Measurements from ENCODE around the gene ADM2. TPM values are rescaled to one million over a fixed set of nuclear protein-coding genes. Genes with fewer than 3 reads are reported as not detected.

The ADM2 gene
- total RNA-seq, 3 donors from 2014 or later (not counting 1 experiment from before 2014, with no cell fraction given): 0.26 to 2.5 (median 1.5) TPM

DNA sequence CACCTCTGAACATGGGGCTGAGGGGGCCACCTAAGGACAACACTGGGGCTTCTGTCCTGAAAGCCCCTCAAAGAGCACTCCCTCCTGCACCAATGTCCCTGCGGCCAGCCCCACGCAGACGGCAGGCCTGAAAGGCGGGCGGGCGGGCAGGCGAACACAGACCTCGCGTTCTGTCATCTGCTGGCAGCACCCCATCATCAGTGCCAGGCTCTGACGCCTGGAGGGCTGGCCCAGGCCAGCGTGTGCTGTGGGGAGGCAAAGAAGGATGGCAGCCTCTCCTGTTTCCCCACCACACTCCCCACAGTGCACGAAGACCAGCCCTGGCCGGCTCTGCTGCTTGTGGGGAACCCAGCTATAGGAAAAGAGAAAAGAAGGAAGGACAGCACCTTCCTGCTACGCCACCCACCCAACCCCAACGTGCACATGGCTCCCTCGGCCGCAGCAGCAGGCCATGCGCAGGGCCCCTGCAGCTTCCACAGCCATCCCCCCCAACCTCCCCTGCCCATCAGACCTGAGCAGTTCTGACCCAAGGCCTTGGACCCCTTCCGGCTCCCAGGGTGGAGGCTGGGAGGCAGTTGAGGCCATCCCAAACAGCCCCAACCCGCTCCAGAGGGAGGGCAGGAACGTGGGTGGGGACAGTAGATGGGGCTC is 10.0 kb upstream of the ADM2 start:
- DNase-seq: no peak
- H3K4me3 Mint-ChIP-seq: peak overlapping the region; percentile 71
- ATAC-seq: no peak
- Histone ChIP-seq H3K4me3 (ENCODE audit: low read length) (no peak overlapping the region), H3K9me3 (ENCODE audit: control insufficient read depth, insufficient read depth, low read length) (no peaks in the 10 kb centered on the region), H3K4me1 (ENCODE audit: control insufficient read depth, insufficient read depth, low read length) (peaks cover 72% of the 10 kb centered on the region), H3K36me3 (ENCODE audit: control insufficient read depth, insufficient read depth, low read length) (peaks cover 19% of the 10 kb centered on the region), H3K27me3 (ENCODE audit: control insufficient read depth, insufficient read depth, low read length) (no peaks in the 10 kb centered on the region), H3K27ac (ENCODE audit: low read length) (peak overlapping the region; percentile 91)
- peak overlapping the region; percentile 80 to 91 for H3K27ac Mint-ChIP-seq
- H3K4me1 Mint-ChIP-seq: peaks cover 41 to 73% of the 10 kb centered on the region in 2 donors
- no peaks in the 10 kb centered on the region for H3K27me3 Mint-ChIP-seq (ENCODE audit: low read depth in 2 of 2)
- WGBS (ENCODE audit: insufficient coverage): 74% methylated on average over 21 of the region's 21 CpGs
- H3K9me3 Mint-ChIP-seq: no peaks in the 10 kb centered on the region
- intact Hi-C loops (cut with micrococcal nuclease): loop anchor here (5.0 kb wide), 1 partner anchor 36 kb away; the partner anchor contains the start of genes LMF2 and NCAPH2
- H3K36me3 Mint-ChIP-seq: no peaks in the 10 kb centered on the region
- TF ChIP-seq, protein P1, sequence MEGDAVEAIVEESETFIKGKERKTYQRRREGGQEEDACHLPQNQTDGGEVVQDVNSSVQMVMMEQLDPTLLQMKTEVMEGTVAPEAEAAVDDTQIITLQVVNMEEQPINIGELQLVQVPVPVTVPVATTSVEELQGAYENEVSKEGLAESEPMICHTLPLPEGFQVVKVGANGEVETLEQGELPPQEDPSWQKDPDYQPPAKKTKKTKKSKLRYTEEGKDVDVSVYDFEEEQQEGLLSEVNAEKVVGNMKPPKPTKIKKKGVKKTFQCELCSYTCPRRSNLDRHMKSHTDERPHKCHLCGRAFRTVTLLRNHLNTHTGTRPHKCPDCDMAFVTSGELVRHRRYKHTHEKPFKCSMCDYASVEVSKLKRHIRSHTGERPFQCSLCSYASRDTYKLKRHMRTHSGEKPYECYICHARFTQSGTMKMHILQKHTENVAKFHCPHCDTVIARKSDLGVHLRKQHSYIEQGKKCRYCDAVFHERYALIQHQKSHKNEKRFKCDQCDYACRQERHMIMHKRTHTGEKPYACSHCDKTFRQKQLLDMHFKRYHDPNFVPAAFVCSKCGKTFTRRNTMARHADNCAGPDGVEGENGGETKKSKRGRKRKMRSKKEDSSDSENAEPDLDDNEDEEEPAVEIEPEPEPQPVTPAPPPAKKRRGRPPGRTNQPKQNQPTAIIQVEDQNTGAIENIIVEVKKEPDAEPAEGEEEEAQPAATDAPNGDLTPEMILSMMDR (IDR thresholded peaks at IDR 0.05): no peak

DNA sequence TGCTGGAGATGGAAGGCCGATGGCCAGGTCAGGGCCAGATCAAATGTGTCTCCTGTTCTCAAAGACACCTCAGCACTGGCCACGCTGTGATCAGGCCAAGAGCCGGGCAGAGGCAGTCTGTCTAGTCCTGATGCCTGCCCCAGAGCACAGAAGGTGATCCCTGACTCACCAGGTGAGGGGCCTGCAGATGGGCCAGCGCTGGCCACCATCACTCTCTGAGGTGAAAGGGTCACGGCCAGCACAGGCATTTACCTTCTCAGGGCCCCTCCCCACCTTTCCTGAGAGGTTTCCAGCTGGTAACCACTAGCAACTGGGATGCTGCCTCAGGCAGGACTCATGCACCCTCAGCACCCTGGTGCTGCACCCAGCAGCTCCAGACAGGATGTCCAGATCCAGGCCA is 9.4 kb upstream of the ADM2 start:
- peaks cover 13% of the 10 kb centered on the region for H3K36me3 ChIP-seq (ENCODE audit: control insufficient read depth, insufficient read depth, low read length)
- WGBS (ENCODE audit: insufficient coverage): 88% methylated on average over 5 of the region's 5 CpGs
- H3K27ac ChIP-seq (ENCODE audit: low read length): peak overlapping the region; percentile 91
- Mint-ChIP-seq H3K4me1 (peaks cover 37 to 66% of the 10 kb centered on the region in 2 donors), H3K36me3 (no peaks in the 10 kb centered on the region), H3K27ac (no peak overlapping the region), H3K9me3 (no peaks in the 10 kb centered on the region), H3K27me3 (ENCODE audit: low read depth in 2 of 2) (no peaks in the 10 kb centered on the region), H3K4me3 (peak overlapping the region; percentile 53)
- peaks cover 72% of the 10 kb centered on the region for H3K4me1 ChIP-seq (ENCODE audit: control insufficient read depth, insufficient read depth, low read length)
- H3K27me3 ChIP-seq (ENCODE audit: control insufficient read depth, insufficient read depth, low read length): no peaks in the 10 kb centered on the region
- TF ChIP-seq, protein P1 (IDR thresholded peaks at IDR 0.05): no peak
- intact Hi-C loops (cut with micrococcal nuclease): loop anchor here (5.0 kb wide), 1 partner anchor 35 kb away; the partner anchor contains the start of genes LMF2 and NCAPH2
- DNase-seq (no peak), ATAC-seq (no peak)
- H3K9me3 ChIP-seq (ENCODE audit: control insufficient read depth, insufficient read depth, low read length): no peaks in the 10 kb centered on the region
- H3K4me3 ChIP-seq (ENCODE audit: low read length): no peak overlapping the region

DNA sequence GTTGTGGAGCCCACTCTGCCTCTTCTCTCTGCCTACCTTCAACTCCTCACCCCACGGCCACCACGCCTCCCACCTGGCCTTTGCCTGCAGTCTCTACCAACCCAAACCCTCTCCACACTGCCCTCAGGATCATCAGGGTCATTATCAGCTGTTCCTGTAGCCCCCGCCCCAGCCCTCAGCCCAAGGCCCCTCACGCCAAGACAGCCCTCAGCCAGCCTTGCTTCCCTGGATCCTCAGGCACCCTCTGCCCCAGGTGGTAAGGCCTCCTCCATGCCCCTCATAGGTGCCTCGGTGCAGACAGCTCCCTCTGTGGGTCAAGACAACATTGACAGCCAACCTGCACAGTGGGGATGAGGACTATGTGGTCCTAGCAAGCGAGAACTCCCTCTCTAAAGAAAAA is 8.3 kb upstream of the ADM2 start:
- Mint-ChIP-seq H3K4me1 (peaks cover 33 to 67% of the 10 kb centered on the region in 2 donors), H3K36me3 (no peaks in the 10 kb centered on the region), H3K27ac (peak overlapping the region; percentile 79), H3K27me3 (ENCODE audit: low read depth in 2 of 2) (no peaks in the 10 kb centered on the region), H3K4me3 (peak overlapping the region; percentile 97), H3K9me3 (no peaks in the 10 kb centered on the region)
- Histone ChIP-seq H3K4me1 (ENCODE audit: control insufficient read depth, insufficient read depth, low read length) (peaks cover 68% of the 10 kb centered on the region), H3K27ac (ENCODE audit: low read length) (peak overlapping the region; percentile 54), H3K4me3 (ENCODE audit: low read length) (no peak overlapping the region), H3K36me3 (ENCODE audit: control insufficient read depth, insufficient read depth, low read length) (peaks cover 4% of the 10 kb centered on the region), H3K27me3 (ENCODE audit: control insufficient read depth, insufficient read depth, low read length) (no peaks in the 10 kb centered on the region), H3K9me3 (ENCODE audit: control insufficient read depth, insufficient read depth, low read length) (no peaks in the 10 kb centered on the region)
- peak in 1 of 2 donors; percentile 76 for DNase-seq
- intact Hi-C loops (cut with micrococcal nuclease): loop anchor here (5.0 kb wide), 1 partner anchor 34 kb away; the partner anchor contains the start of genes LMF2 and NCAPH2
- WGBS (ENCODE audit: insufficient coverage): 69% methylated on average over 6 of the region's 6 CpGs
- ATAC-seq: no peak
- TF ChIP-seq, protein P1 (IDR thresholded peaks at IDR 0.05): no peak
